ENCODE measurements around the gene CEP63. TPM values are rescaled to one million over a fixed set of nuclear protein-coding genes. Genes with fewer than 3 reads are reported as not detected.

Gene CEP63
- total and polyA plus RNA-seq, 2 experiments from 2014 or later = 15.1 to 53.9 TPM

GRCh38 chr3:134516905-134517304, 31.0 kb downstream of the CEP63 start (continued):
- TF ChIP-seq, protein P1, sequence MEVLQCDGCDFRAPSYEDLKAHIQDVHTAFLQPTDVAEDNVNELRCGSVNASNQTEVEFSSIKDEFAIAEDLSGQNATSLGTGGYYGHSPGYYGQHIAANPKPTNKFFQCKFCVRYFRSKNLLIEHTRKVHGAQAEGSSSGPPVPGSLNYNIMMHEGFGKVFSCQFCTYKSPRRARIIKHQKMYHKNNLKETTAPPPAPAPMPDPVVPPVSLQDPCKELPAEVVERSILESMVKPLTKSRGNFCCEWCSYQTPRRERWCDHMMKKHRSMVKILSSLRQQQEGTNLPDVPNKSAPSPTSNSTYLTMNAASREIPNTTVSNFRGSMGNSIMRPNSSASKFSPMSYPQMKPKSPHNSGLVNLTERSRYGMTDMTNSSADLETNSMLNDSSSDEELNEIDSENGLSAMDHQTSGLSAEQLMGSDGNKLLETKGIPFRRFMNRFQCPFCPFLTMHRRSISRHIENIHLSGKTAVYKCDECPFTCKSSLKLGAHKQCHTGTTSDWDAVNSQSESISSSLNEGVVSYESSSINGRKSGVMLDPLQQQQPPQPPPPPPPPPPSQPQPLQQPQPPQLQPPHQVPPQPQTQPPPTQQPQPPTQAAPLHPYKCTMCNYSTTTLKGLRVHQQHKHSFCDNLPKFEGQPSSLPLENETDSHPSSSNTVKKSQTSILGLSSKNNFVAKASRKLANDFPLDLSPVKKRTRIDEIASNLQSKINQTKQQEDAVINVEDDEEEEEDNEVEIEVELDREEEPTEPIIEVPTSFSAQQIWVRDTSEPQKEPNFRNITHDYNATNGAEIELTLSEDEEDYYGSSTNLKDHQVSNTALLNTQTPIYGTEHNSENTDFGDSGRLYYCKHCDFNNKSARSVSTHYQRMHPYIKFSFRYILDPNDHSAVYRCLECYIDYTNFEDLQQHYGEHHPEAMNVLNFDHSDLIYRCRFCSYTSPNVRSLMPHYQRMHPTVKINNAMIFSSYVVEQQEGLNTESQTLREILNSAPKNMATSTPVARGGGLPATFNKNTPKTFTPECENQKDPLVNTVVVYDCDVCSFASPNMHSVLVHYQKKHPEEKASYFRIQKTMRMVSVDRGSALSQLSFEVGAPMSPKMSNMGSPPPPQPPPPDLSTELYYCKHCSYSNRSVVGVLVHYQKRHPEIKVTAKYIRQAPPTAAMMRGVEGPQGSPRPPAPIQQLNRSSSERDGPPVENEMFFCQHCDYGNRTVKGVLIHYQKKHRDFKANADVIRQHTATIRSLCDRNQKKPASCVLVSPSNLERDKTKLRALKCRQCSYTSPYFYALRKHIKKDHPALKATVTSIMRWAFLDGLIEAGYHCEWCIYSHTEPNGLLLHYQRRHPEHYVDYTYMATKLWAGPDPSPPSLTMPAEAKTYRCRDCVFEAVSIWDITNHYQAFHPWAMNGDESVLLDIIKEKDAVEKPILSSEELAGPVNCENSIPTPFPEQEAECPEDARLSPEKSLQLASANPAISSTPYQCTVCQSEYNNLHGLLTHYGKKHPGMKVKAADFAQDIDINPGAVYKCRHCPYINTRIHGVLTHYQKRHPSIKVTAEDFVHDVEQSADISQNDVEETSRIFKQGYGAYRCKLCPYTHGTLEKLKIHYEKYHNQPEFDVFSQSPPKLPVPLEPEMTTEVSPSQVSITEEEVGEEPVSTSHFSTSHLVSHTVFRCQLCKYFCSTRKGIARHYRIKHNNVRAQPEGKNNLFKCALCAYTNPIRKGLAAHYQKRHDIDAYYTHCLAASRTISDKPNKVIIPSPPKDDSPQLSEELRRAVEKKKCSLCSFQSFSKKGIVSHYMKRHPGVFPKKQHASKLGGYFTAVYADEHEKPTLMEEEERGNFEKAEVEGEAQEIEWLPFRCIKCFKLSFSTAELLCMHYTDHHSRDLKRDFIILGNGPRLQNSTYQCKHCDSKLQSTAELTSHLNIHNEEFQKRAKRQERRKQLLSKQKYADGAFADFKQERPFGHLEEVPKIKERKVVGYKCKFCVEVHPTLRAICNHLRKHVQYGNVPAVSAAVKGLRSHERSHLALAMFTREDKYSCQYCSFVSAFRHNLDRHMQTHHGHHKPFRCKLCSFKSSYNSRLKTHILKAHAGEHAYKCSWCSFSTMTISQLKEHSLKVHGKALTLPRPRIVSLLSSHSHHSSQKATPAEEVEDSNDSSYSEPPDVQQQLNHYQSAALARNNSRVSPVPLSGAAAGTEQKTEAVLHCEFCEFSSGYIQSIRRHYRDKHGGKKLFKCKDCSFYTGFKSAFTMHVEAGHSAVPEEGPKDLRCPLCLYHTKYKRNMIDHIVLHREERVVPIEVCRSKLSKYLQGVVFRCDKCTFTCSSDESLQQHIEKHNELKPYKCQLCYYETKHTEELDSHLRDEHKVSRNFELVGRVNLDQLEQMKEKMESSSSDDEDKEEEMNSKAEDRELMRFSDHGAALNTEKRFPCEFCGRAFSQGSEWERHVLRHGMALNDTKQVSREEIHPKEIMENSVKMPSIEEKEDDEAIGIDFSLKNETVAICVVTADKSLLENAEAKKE (CRISPR knock-in tag; IDR thresholded peaks at IDR 0.05) = no peak
- TF ChIP-seq ZNF114 (CRISPR knock-in tag; IDR thresholded peaks at IDR 0.05) = no peak

DNA sequence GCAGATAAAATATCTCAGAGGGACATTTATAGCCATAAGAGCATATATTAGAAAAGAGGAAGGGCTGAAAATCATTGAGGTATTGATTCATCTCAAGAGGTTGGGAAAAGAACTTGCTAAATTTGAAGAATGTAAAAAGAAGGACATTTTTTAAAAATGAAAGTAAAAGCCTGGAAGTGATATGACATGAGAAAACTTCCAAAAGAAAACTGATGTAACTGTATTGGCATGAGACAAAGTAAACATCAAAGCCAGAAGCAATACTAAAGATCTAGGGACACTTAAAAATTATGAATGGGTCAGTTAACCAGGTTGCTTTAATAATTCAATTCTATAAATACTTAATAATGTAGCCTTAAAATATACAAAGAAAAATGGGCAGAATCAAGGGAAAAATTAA, 31.9 kb downstream of the CEP63 start:
- no peak overlapping the region for H3K27ac ChIP-seq (ENCODE audit: low read depth)
- TF ChIP-seq EZH2 (IDR thresholded peaks at IDR 0.05; ENCODE audit: low read depth, unreplicated experiment) (no peak), NANOG (IDR thresholded peaks at IDR 0.05; ENCODE audit: borderline replicate concordance) (no peak), ETS1 (IDR thresholded peaks at IDR 0.05) (no peak), CTCF (conservative IDR thresholded peaks at IDR 0.05; ENCODE audit: low read depth in 2 of 2) (no peak), POLR2AphosphoS5 (IDR thresholded peaks at IDR 0.05; ENCODE audit: low read depth) (no peak)
- TF ChIP-seq, protein P1 (CRISPR knock-in tag; IDR thresholded peaks at IDR 0.05) = no peak

More for the DNA sequence above, 31.9 kb downstream of the CEP63 start:
- ATAC-seq (no peak), DNase-seq (ENCODE audit: low spot score) (no peak)
- Mint-ChIP-seq H3K27ac (no peak overlapping the region), H3K36me3 (ENCODE audit: low read depth) (peaks cover 24% of the 10 kb centered on the region), H3K9me3 (peaks cover 11% of the 10 kb centered on the region), H3K4me1 (no peaks in the 10 kb centered on the region), H3K4me3 (no peak overlapping the region), H3K27me3 (ENCODE audit: insufficient read depth, low read depth, poor library complexity) (no peaks in the 10 kb centered on the region)
- H3F3A ChIP-seq (replicated peaks; ENCODE audit: low read depth) = no peaks in the 10 kb centered on the region
- no peak overlapping the region for H3K4me3 ChIP-seq
- no peak overlapping the region for H3K4me2 ChIP-seq
- H3K4me1 ChIP-seq (ENCODE audit: insufficient read depth) = no peaks in the 10 kb centered on the region
- H3K79me2 ChIP-seq (replicated peaks; ENCODE audit: insufficient read depth) = peaks cover 7% of the 10 kb centered on the region; the same call in 1 of the 2 replicates
- no peaks in the 10 kb centered on the region for H3K27me3 ChIP-seq (ENCODE audit: insufficient read depth)
- H3K9me2 ChIP-seq (ENCODE audit: insufficient read depth) = no peaks in the 10 kb centered on the region
- no peak overlapping the region for H2AFZ ChIP-seq
- no peaks in the 10 kb centered on the region; the same call in 1 of the 2 replicates for H3K36me3 ChIP-seq (ENCODE audit: insufficient read depth)
- 0 out of 2 replicates have a peak, but pooled peaks cover 2% of the 10 kb centered on the region for H4K20me1 ChIP-seq (replicated peaks; ENCODE audit: insufficient read depth)
